NCI-H2107 treated with DMSO at 0.1 percent for 48 hours (cell line): ENCODE data around the gene RAB15.

Experiments used
- DNase-seq: peaks from one replicate; lab custom pipeline; 2025; ENCODE audit not compliant: unreplicated experiment; lab: John Stamatoyannopoulos, UW

Gene RAB15

GRCh38 chr14:64971943-64972791, at the start of gene RAB15:
Gene RAB15, minus strand, starts transcription at chr14:64972336. Its CDS starts 260 bp downstream, at chr14:64972076.
- peak; percentile 18 for DNase-seq

- DNase-seq, result peak; percentile 81
These were observed 47.9 kb upstream of the RAB15 start for GRCh38 chr14:65019944-65020566.

GRCh38 chr14:65016471-65016870, 44.3 kb upstream of the RAB15 start:
- no peak for DNase-seq

- no peak for DNase-seq
These were observed 43.3 kb upstream of the RAB15 start for GRCh38 chr14:65015391-65015790.

- DNase-seq, result no peak
These were observed 40.2 kb upstream of the RAB15 start for GRCh38 chr14:65012353-65012752.

- no peak for DNase-seq
These were observed 39.4 kb upstream of the RAB15 start for GRCh38 chr14:65011538-65011937.

GRCh38 chr14:65010211-65010931, 38.2 kb upstream of the RAB15 start:
- peak; percentile 68 for DNase-seq

- DNase-seq, result no peak
These were observed 35.1 kb upstream of the RAB15 start for GRCh38 chr14:65007202-65007601.

GRCh38 chr14:65006261-65006721, 34.2 kb upstream of the RAB15 start:
- DNase-seq, result peak; percentile 10

GRCh38 chr14:65003394-65003793, 31.3 kb upstream of the RAB15 start:
- DNase-seq, result no peak

GRCh38 chr14:65002586-65003210, 30.6 kb upstream of the RAB15 start:
- DNase-seq, result no peak

- DNase-seq, result no peak
These were observed 29.6 kb upstream of the RAB15 start for GRCh38 chr14:65001723-65002122.

GRCh38 chr14:65000898-65001591, 28.9 kb upstream of the RAB15 start:
- no peak for DNase-seq

- no peak for DNase-seq
These were observed 26.4 kb upstream of the RAB15 start for GRCh38 chr14:64998455-64998931.

GRCh38 chr14:64997108-64997794, 25.1 kb upstream of the RAB15 start:
- DNase-seq, result no peak

- no peak for DNase-seq
These were observed 23.2 kb upstream of the RAB15 start for GRCh38 chr14:64995291-64995690.

- DNase-seq, result no peak
These were observed 22.4 kb upstream of the RAB15 start for GRCh38 chr14:64994540-64994939.

- no peak for DNase-seq
These were observed 21.3 kb upstream of the RAB15 start for GRCh38 chr14:64993266-64993930.

GRCh38 chr14:64992328-64992885, 20.3 kb upstream of the RAB15 start:
- DNase-seq, result no peak
